GM19463 (cell line): ENCODE results near the gene ARFGEF3.

Source experiments
- ATAC-seq: cut with Tn5 transposase; IDR thresholded peaks from one replicate; pipeline ENCODE4 v1.9.1; 2021; ENCODE audit warnings: mild to moderate bottlenecking, moderate library complexity; ENCODE audit not compliant: unreplicated experiment

Gene ARFGEF3

GRCh38 chr6:138296786-138297185 is 135.0 kb downstream of the ARFGEF3 start:
- no peak for ATAC-seq

GRCh38 chr6:138297761-138298298 is 136.1 kb downstream of the ARFGEF3 start:
- no peak for ATAC-seq

GRCh38 chr6:138300469-138300868 is 138.7 kb downstream of the ARFGEF3 start:
- ATAC-seq = no peak

- no peak for ATAC-seq
Observed at GRCh38 chr6:138302554-138302953, 140.8 kb downstream of the ARFGEF3 start.

GRCh38 chr6:138307352-138307751 is 145.6 kb downstream of the ARFGEF3 start:
- ATAC-seq = no peak

GRCh38 chr6:138307816-138308730 is 146.3 kb downstream of the ARFGEF3 start:
- ATAC-seq = no peak

- no peak for ATAC-seq
Observed at GRCh38 chr6:138308731-138309110, 147.0 kb downstream of the ARFGEF3 start.

GRCh38 chr6:138309695-138310094 is 148.0 kb downstream of the ARFGEF3 start:
- no peak for ATAC-seq

GRCh38 chr6:138310294-138310693 is 148.6 kb downstream of the ARFGEF3 start:
- ATAC-seq = no peak

- no peak for ATAC-seq
Observed at GRCh38 chr6:138310821-138311220, 149.1 kb downstream of the ARFGEF3 start.

- ATAC-seq = no peak
Observed at GRCh38 chr6:138311268-138311667, 149.5 kb downstream of the ARFGEF3 start.

GRCh38 chr6:138318741-138319375 is 157.1 kb downstream of the ARFGEF3 start:
- ATAC-seq = no peak

- no peak for ATAC-seq
Observed at GRCh38 chr6:138321934-138322333, 160.2 kb downstream of the ARFGEF3 start.

- no peak for ATAC-seq
Observed at GRCh38 chr6:138323821-138324220, 162.1 kb downstream of the ARFGEF3 start.

- no peak for ATAC-seq
Observed at GRCh38 chr6:138328210-138328609, 166.5 kb downstream of the ARFGEF3 start.

- no peak for ATAC-seq
Observed at GRCh38 chr6:138330763-138331162, 169.0 kb downstream of the ARFGEF3 start.

- no peak for ATAC-seq
Observed at GRCh38 chr6:138331444-138331843, 169.7 kb downstream of the ARFGEF3 start.

GRCh38 chr6:138331984-138332383 is 170.2 kb downstream of the ARFGEF3 start:
- no peak for ATAC-seq

- no peak for ATAC-seq
Observed at GRCh38 chr6:138334000-138334399, 172.3 kb downstream of the ARFGEF3 start.

GRCh38 chr6:138334963-138335362 is 173.2 kb downstream of the ARFGEF3 start:
- no peak for ATAC-seq

- ATAC-seq = no peak
Observed at GRCh38 chr6:138336221-138336620, 174.5 kb downstream of the ARFGEF3 start.

GRCh38 chr6:138337076-138337475 is 175.3 kb downstream of the ARFGEF3 start:
- no peak for ATAC-seq
